GM12878 (cell line): ENCODE measurements around the gene PLXNA4. TPM values are rescaled to one million over a fixed set of nuclear protein-coding genes. Genes with fewer than 3 reads are reported as not detected.

ENCODE experiments used
- ATAC-seq: fragments of 200-7000 bp; cut with Tn5 transposase; 3 replicates; pipeline ENCODE4 v1.9.1; 2020; ENCODE audit warnings: mild to moderate bottlenecking, moderate library complexity
- BruUV-seq: library from RNA; stranded (reverse); fragments of 400-500 nt; replicated peaks from 2 replicates; lab custom pipeline; 2021; lab: Mats Ljungman, UMichigan
- CTCF ChIA-PET: fragments of 300-600 bp; sonication (Branson Sonifier 250); formaldehyde crosslinking; extraction: SDS; loops from one replicate; lab custom pipeline; 2021; ENCODE audit warnings: inconsistent platforms; lab: Yijun Ruan, JAX
- POLR2A ChIA-PET: fragments of 350-600 bp; formaldehyde crosslinking; extraction: SDS; loops from one replicate; lab custom pipeline; 2021; ENCODE audit warnings: inconsistent platforms; lab: Charles Lee
- RAD21 ChIA-PET: fragments of 300-600 bp; sonication (Branson Sonifier 250); formaldehyde crosslinking; loops from one replicate; lab custom pipeline; 2023; ENCODE audit warnings: antibody characterized with exemption; ENCODE audit not compliant: unreplicated experiment; lab: Charles Lee
- SMC1A ChIA-PET: fragments of 300-600 bp; sonication (Branson Sonifier 250); formaldehyde crosslinking; loops from one replicate; lab custom pipeline; 2023; ENCODE audit not compliant: unreplicated experiment, uncharacterized antibody; lab: Charles Lee
- DNase-seq: peaks from one replicate; pipeline ENCODE4 v3.0.0-alpha.2; 2011; ENCODE audit warnings: low read depth, low spot score
- FAIRE-seq: peaks from 3 replicates; lab custom pipeline; 2011; peaks lifted over from hg19 to GRCh38; lab: Jason Lieb, UNC
- H2AFZ ChIP-seq: 2 replicates; pipeline ENCODE4 v1.6.0; 2011; ENCODE audit warnings: low read depth, low read length, control low read depth; ENCODE audit not compliant: control insufficient read depth
- H3K27ac ChIP-seq: 2 replicates; pipeline ENCODE4 v1.5.1; 2011; ENCODE audit warnings: control low read depth; ENCODE audit not compliant: control insufficient read depth, insufficient read depth
- H3K27me3 ChIP-seq, 2 experiments: replicated peaks in 1 of 2; 2 replicates each; pipeline versions ENCODE4 v1.6.0 to v1.6.1; 2011; ENCODE audit warnings: low read length in 1 of 2; ENCODE audit not compliant: control insufficient read depth in 2 of 2, insufficient read depth in 2 of 2
- H3K36me3 ChIP-seq, 2 experiments: 2 replicates each; pipeline ENCODE4 v1.5.1; 2011; ENCODE audit warnings: low read length in 1 of 2; ENCODE audit not compliant: control insufficient read depth in 2 of 2, insufficient read depth in 2 of 2
- H3K4me1 ChIP-seq: 2 replicates; pipeline ENCODE4 v1.6.1; 2011; ENCODE audit warnings: mild to moderate bottlenecking, low read length, moderate library complexity, mixed read lengths; ENCODE audit not compliant: control insufficient read depth, insufficient read depth
- H3K4me2 ChIP-seq: 2 replicates; pipeline ENCODE4 v1.6.0; 2011; ENCODE audit warnings: control low read depth; ENCODE audit not compliant: control insufficient read depth, insufficient read depth
- H3K4me3 ChIP-seq: fragments of 200-600 bp; sonication (generic); 2 replicates; pipeline ENCODE4 v1.5.1; 2016
- H3K79me2 ChIP-seq: 2 replicates; pipeline ENCODE4 v1.6.0; 2011; ENCODE audit warnings: low read length; ENCODE audit not compliant: control insufficient read depth, insufficient read depth
- H3K9ac ChIP-seq: 2 replicates; pipeline ENCODE4 v1.8.0; 2011; ENCODE audit warnings: low read length, control low read depth, mixed read lengths; ENCODE audit not compliant: control insufficient read depth, insufficient read depth
- H3K9me3 ChIP-seq: replicated peaks from 3 replicates; pipeline ENCODE4 v1.5.1; 2011; ENCODE audit warnings: mild to moderate bottlenecking, low read length; ENCODE audit not compliant: control insufficient read depth, insufficient read depth
- H4K20me1 ChIP-seq: 2 replicates; pipeline ENCODE4 v1.6.0; 2011; ENCODE audit not compliant: control insufficient read depth, insufficient read depth
- BMI1 ChIP-seq: fragments of 450-650 bp; IDR thresholded peaks from 2 replicates; pipeline ENCODE4 v1.6.1; 2016; ENCODE audit warnings: mild to moderate bottlenecking, moderate library complexity, borderline replicate concordance
- CBFB ChIP-seq: IDR thresholded peaks from 2 replicates; pipeline ENCODE4 v1.6.1; 2016; ENCODE audit warnings: antibody characterized with exemption, low read depth
- CEBPB ChIP-seq, 2 experiments: fragments of 150-350 bp in 1 of 2; IDR thresholded peaks; 2 replicates each; pipeline ENCODE4 v1.6.1; 2012 to 2014; ENCODE audit warnings: low read depth in 2 of 2, low read length in 2 of 2, borderline replicate concordance in 1 of 2, inconsistent platforms in 1 of 2
- DPF2 ChIP-seq: fragments of 450-650 bp; IDR thresholded peaks from 2 replicates; pipeline ENCODE4 v1.6.1; 2017; ENCODE audit warnings: mild to moderate bottlenecking
- FOXM1 ChIP-seq: IDR thresholded peaks from 2 replicates; pipeline ENCODE4 v1.6.1; 2012; ENCODE audit warnings: low read depth, mild to moderate bottlenecking, inconsistent platforms, low read length, moderate library complexity
- HDAC6 ChIP-seq: fragments of 200-600 bp; sonication (generic); IDR thresholded peaks from one replicate; pipeline ENCODE4 v1.8.0; 2017; ENCODE audit warnings: antibody characterized with exemption; ENCODE audit not compliant: unreplicated experiment
- IRF3 ChIP-seq: fragments of 450-650 bp; IDR thresholded peaks from 2 replicates; pipeline ENCODE4 v1.6.1; 2014; ENCODE audit warnings: mild to moderate bottlenecking
- JUNB ChIP-seq: IDR thresholded peaks from 2 replicates; pipeline ENCODE4 v1.6.1; 2016; ENCODE audit warnings: antibody characterized with exemption, mild to moderate bottlenecking
- KDM1A ChIP-seq: fragments of 200-600 bp; sonication (generic); IDR thresholded peaks from 2 replicates; pipeline ENCODE4 v1.6.1; 2016; ENCODE audit warnings: borderline replicate concordance
- NFIC ChIP-seq: IDR thresholded peaks from 2 replicates; pipeline ENCODE4 v1.6.1; 2012; ENCODE audit warnings: low read depth, mild to moderate bottlenecking, inconsistent platforms, low read length, moderate library complexity
- POLR2A ChIP-seq: IDR thresholded peaks from 2 replicates; pipeline ENCODE4 v1.6.1; 2011; ENCODE audit warnings: low read depth, mild to moderate bottlenecking, low read length
- SIN3A ChIP-seq: IDR thresholded peaks from 2 replicates; pipeline ENCODE4 v1.6.1; 2012; ENCODE audit warnings: low read depth, low read length, improper control_type of control experiment
- SRF ChIP-seq, 2 experiments: IDR thresholded peaks; 2 replicates each; pipeline ENCODE4 v1.6.1; 2011; ENCODE audit warnings: low read depth in 2 of 2, low read length in 2 of 2, mild to moderate bottlenecking in 1 of 2, moderate library complexity in 1 of 2
- ZBTB40 ChIP-seq: fragments of 450-650 bp; IDR thresholded peaks from 2 replicates; pipeline ENCODE4 v1.6.1; 2016; ENCODE audit warnings: mild to moderate bottlenecking, moderate library complexity, borderline replicate concordance
- ZNF384 ChIP-seq: IDR thresholded peaks from 2 replicates; pipeline ENCODE4 v1.6.1; 2012; ENCODE audit warnings: low read depth, mild to moderate bottlenecking, low read length, improper control_type of control experiment, borderline replicate concordance
- WGBS: methylation state at CpG from one replicate; pipeline ENCODE4 v1.1.6; 2016; ENCODE audit warnings: low lambda C conversion rate; ENCODE audit not compliant: insufficient replicate concordance, insufficient coverage; ENCODE audit errors: missing lambda C conversion rate; 5-methylcytosine and 5-hydroxymethylcytosine counted together
- in situ Hi-C: fragments of 300-500 bp; cut with MboI; formaldehyde crosslinking; loops from 9 replicates; pipeline ENCODE4 v1.14.3; 2018; ENCODE audit warnings: mixed read lengths
- intact Hi-C: fragments of 100-400 bp; cut with micrococcal nuclease; formaldehyde crosslinking; loops from one replicate; pipeline ENCODE4 v1.14.2; 2022; ENCODE audit not compliant: unreplicated experiment
- polyA plus RNA-seq, 11 experiments: library from polyadenylated mRNA; depleted of rRNA in 4 of 11; unstranded in 6 of 11; stranded (reverse) in 5 of 11; fragments of >200 nt; fragmentation: Nextera tagmentation in 4 of 11; fragmentation: Illumina TruSeq in 1 of 11; extraction: Ambion mirVana in 4 of 11; extraction: Trizol in 1 of 11; gene quantifications; 1 replicate in 1 of 11; 2 replicates in 10 of 11; pipeline versions ENCODE4 v1.2.1 to v1.2.3, GENCODE V29; 2011 to 2016; ENCODE audit warnings: inconsistent platforms in 2 of 11, missing spikeins in 2 of 11, low read depth in 1 of 11
- total RNA-seq, 4 experiments: library from RNA; depleted of rRNA in 3 of 4; stranded (reverse); fragments of >200 nt in 3 of 4; fragmentation: Illumina TruSeq in 1 of 4; extraction: Trizol in 1 of 4; gene quantifications; 2 replicates each; pipeline versions ENCODE4 v1.2.1 to v1.2.3, GENCODE V29; 2013 to 2021
- TF ChIP-seq, protein P1 (sequence below): fragments of 450-650 bp; IDR thresholded peaks from 2 replicates; pipeline ENCODE4 v1.6.1; 2017; ENCODE audit warnings: antibody characterized with exemption, mild to moderate bottlenecking, moderate library complexity
- TF ChIP-seq, protein P2 (sequence below): IDR thresholded peaks from 2 replicates; pipeline ENCODE4 v1.6.1; 2011; ENCODE audit warnings: low read depth, low read length, improper control_type of control experiment, borderline replicate concordance

PLXNA4 gene
- total and polyA plus RNA-seq, 10 of the 15 experiments (the other 5 are each of a cell fraction or from before 2014, with no cell fraction given), result 0.03 TPM; not detected in 9

DNA sequence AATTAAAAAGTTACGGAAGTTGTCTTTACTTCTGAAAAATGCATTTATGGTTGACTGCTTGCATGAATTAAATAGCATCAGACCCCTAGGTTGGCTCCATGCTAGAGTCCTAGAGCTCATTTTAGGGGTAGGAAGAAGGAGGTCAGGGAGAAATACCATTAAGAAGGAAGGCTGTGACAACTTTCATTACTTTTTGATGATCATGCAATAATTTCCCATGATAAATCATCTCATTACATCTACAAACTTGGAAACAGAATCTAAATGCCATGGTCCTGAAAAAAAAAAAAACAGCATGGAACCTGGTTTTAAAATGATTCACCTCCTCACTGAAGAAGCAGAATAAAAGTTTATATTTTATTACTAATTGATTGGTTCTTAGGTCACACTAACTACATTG is 20.3 kb upstream of the PLXNA4 start:
- Histone ChIP-seq H3K9me3 (no peaks in the 10 kb centered on the region), H3K9ac (no peak overlapping the region), H3K4me2 (no peak overlapping the region), H3K27me3 (no peaks in the 10 kb centered on the region; a peak in 1 of 4 replicates), H3K79me2 (no peaks in the 10 kb centered on the region), H3K36me3 (no peaks in the 10 kb centered on the region), H3K4me1 (no peaks in the 10 kb centered on the region), H3K27ac (no peak overlapping the region), H2AFZ (no peak overlapping the region), H4K20me1 (no peaks in the 10 kb centered on the region), H3K4me3 (no peak overlapping the region)
- ChIA-PET CTCF (interaction anchor here (1.3 kb wide), 1 partner anchor 16 kb away, joined by 4 read pairs; no protein-coding TSS in a partner anchor), RAD21 (interaction anchor here (0.8 kb wide), 1 partner anchor 100 kb away, joined by 3 read pairs; no protein-coding TSS in a partner anchor), SMC1A (no interaction called here), POLR2A (no interaction called here)
- BruUV-seq, result no TSS peak
- in situ Hi-C loops (no loop called here), intact Hi-C loops (no loop called here)
- FAIRE-seq (no peak), DNase-seq (no peak), ATAC-seq (no peak)
- WGBS, result 100% methylated on average over 1 of the region's 1 CpG
- TF ChIP-seq ZNF384 (no peak), KDM1A (no peak), IRF3 (no peak), DPF2 (no peak), HDAC6 (no peak), POLR2A (no peak), FOXM1 (no peak), JUNB (no peak), BMI1 (no peak), ZBTB40 (no peak), CBFB (no peak), NFIC (no peak), CEBPB (IDR thresholded peaks at IDR 0.05; ENCODE audit: borderline replicate concordance in 1 of 2, low read depth in 2 of 2, low read length in 2 of 2) (no peak), SRF (IDR thresholded peaks at IDR 0.05; ENCODE audit: low read depth in 2 of 2, low read length in 2 of 2) (no peak), SIN3A (no peak)
- TF ChIP-seq, protein P1, sequence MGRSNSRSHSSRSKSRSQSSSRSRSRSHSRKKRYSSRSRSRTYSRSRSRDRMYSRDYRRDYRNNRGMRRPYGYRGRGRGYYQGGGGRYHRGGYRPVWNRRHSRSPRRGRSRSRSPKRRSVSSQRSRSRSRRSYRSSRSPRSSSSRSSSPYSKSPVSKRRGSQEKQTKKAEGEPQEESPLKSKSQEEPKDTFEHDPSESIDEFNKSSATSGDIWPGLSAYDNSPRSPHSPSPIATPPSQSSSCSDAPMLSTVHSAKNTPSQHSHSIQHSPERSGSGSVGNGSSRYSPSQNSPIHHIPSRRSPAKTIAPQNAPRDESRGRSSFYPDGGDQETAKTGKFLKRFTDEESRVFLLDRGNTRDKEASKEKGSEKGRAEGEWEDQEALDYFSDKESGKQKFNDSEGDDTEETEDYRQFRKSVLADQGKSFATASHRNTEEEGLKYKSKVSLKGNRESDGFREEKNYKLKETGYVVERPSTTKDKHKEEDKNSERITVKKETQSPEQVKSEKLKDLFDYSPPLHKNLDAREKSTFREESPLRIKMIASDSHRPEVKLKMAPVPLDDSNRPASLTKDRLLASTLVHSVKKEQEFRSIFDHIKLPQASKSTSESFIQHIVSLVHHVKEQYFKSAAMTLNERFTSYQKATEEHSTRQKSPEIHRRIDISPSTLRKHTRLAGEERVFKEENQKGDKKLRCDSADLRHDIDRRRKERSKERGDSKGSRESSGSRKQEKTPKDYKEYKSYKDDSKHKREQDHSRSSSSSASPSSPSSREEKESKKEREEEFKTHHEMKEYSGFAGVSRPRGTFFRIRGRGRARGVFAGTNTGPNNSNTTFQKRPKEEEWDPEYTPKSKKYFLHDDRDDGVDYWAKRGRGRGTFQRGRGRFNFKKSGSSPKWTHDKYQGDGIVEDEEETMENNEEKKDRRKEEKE, result no peak
- TF ChIP-seq, protein P2, sequence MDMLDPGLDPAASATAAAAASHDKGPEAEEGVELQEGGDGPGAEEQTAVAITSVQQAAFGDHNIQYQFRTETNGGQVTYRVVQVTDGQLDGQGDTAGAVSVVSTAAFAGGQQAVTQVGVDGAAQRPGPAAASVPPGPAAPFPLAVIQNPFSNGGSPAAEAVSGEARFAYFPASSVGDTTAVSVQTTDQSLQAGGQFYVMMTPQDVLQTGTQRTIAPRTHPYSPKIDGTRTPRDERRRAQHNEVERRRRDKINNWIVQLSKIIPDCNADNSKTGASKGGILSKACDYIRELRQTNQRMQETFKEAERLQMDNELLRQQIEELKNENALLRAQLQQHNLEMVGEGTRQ, result no peak
